OCI-LY1 (cell line): ENCODE results near the gene UNC13D.
"Not testable (repeated sequence)": the region's sequence is repeated elsewhere in the genome, so short reads cannot be mapped to it uniquely, and the experiment has no call there.

Experiments used
- CTCF ChIP-seq: fragments of 200-600 bp; sonication (generic), shearing (Covaris generic); IDR thresholded peaks from 2 replicates; pipeline ENCODE4 v1.5.1; 2017; ENCODE audit warnings: mild to moderate bottlenecking, antibody characterized with exemption, low read length, moderate library complexity, mixed read lengths
- EZH2 ChIP-seq: fragments of 200-600 bp; sonication (generic), shearing (Covaris generic); IDR thresholded peaks from 2 replicates; pipeline ENCODE4 v1.8.0; 2017; ENCODE audit warnings: borderline replicate concordance, mixed run types, mild to moderate bottlenecking, antibody characterized with exemption, low read length, moderate library complexity, mixed read lengths

- TF ChIP-seq CTCF, EZH2: not testable (repeated sequence)
Measured at GRCh38 chr17:75870228-75870627, 26.0 kb upstream of the UNC13D start.
